Measurements from ENCODE around the gene GPR137B.

- TF ChIP-seq CTCF (IDR thresholded peaks at IDR 0.05; ENCODE audit: low read depth, low read length, poor library complexity, severe bottlenecking) (no peak), EZH2phosphoT487 (IDR thresholded peaks at IDR 0.05; ENCODE audit: borderline replicate concordance, low read length) (no peak)
Observed at GRCh38 chr1:236253918-236254637, 111.7 kb downstream of the GPR137B start.
